DMS 273 (cell line): Measurements from ENCODE around the gene EIF4E.
"Not testable (repeated sequence)": the region's sequence is repeated elsewhere in the genome, so short reads cannot be mapped to it uniquely, and the experiment has no call there.

Experiments
- DNase-seq: peaks from one replicate; lab custom pipeline; 2025; ENCODE audit not compliant: unreplicated experiment; lab: John Stamatoyannopoulos, UW

EIF4E gene

GRCh38 chr4:98886382-98886781 is 42.6 kb downstream of the EIF4E start:
- not testable (repeated sequence) for DNase-seq

DNA sequence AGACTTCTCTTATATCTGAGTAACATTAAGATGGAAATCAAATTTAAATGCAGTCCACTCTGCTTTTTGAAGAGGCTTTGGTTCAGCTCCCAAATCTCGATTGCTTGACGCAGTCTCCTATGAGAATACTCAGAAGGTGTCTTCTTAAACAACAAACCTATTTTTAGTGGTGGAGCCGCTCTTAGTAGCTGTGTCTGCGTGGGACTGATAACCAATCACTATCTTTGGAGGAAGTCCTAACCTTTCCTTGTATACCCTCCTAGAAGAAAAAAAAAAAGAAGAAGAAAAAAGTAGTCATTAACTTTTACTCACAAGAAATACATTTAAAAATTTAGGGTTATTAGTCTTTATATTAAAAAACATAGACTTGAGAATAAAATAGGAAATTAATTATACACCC is 48.0 kb downstream of the EIF4E start:
- not testable (repeated sequence) for DNase-seq

- no peak for DNase-seq
Observed at GRCh38 chr4:98879515-98879914, 49.4 kb downstream of the EIF4E start.

- DNase-seq, result no peak
Observed at GRCh38 chr4:98873059-98873458, 55.9 kb downstream of the EIF4E start.

DNA sequence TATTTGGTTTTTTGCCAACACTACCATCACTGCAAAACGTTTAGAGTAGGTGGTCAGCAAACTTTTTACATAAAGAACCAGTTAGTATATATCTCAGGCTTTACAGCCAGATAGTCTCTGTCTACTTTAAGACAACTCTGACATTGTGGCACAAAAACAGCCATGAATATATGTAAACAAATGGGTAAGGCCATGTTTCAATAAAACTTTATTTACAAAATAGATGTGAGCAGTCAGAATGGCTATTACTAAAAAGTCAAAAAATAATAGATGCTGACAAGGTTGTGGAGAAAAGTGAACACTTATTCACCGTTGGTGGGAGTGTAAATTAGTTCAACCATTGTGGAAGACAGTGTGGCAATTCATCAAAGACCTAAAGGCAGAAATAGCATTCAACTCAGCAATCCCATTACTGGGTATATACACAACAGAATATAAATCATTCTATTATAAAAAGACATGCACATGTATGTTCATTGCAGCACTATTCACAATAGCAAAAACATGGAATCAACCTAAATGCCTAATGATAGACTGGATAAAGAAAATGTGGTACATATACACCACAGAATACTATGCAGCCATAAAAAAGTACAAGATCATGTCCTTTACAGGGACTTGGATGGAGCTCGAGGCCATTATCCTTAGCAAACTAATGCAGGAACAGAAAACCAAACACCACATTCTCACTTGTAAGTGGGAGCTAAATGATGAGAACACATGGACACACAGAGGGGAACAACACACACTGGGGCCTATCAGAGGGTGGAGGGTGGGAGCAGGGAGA is 56.6 kb downstream of the EIF4E start:
- DNase-seq, result not testable (repeated sequence)

DNA sequence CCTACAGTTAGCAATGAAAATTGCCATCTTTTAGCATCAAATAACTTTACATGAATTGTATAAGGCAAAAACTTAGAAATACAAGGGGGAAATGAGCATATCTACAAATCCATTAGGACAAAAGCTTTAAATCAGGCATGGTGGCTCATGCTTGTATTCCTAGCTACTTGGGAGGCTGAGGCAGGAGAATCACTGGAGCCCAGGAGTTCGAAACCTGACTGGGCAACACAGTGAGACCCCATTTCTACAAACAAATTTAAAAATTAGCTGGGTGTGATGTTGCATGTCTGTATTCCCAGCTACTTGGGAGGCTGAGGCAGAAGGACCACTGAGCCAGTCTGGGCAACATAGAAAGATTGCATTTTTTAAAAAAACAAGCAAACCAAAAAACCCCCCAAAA is 61.3 kb downstream of the EIF4E start:
- DNase-seq, result no peak

- no peak for DNase-seq
Observed at GRCh38 chr4:98865059-98865458, 63.9 kb downstream of the EIF4E start.

- DNase-seq, result no peak
Observed at GRCh38 chr4:98864560-98864959, 64.4 kb downstream of the EIF4E start.

DNA sequence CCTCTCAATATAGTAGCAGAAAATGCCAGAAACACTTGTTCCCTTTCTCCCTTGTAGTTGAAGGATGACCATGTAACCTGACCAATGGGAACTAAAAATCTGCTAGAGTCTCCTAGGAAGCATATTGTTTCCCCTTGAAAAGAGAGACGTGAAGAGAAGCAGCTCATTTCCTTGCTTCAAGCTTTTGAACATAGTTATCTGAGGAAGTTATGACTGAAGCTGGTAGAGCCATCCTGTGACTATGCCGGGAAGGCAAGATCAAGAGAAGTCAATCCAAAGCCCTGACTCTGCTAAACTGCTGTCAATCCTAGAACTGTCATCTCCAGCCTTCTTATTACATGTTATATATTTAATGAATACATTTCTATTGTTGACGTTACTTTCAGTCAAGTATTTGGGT is 66.6 kb downstream of the EIF4E start:
- no peak for DNase-seq

DNA sequence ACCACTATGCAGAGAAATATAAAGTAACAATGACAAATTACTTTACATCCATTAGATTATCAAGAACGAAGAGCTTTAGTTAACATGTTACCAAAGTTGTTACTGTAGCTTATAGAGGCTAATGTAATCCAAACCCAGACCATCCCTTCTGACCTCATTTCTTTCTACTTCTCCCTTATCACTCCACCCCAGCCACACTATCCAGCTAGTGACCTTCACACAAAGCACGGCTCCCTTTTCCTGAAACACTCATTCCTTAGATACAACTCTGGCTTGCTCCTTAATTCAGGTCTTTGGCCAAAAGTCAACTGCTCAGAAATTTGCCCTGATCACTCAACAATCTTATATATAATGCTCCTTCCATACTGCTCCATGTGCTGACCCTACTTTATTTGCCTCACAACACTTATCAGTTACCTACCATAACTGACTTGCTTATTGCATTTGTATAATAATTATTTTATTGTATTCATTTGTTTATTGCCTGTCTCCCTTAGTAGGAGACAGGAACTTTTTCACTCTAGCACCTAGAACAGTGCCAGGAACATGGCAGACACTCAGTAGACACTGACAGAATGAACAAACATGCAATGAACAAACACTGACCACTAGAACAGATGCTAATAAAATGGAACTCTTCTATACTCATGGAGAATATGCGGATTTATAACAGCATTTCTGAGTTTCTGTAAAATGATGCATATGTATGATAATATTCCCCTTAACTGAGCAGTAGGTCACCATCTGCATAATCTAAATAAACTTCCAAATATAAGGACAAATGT is 67.6 kb downstream of the EIF4E start:
- DNase-seq, result no peak

DNA sequence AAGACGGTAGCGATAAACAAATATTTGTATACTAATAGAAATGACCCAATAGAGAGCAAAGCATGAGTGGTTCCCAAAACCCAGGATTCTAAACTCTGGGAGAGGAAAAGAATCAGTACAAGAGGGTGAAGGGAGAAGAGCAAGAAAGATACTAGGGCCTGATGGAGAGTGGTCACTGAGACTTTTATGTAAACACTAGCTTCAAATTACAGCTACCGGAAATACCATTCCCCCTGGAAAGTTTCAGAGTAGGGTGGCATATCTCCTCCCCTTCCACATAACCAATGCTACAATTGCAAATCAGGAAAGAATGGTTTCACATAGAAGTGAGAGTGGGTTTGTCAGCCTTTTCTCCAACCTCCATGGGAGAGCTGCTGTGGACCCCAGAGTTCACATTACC is 77.1 kb downstream of the EIF4E start:
- peak; percentile 2 for DNase-seq

DNA sequence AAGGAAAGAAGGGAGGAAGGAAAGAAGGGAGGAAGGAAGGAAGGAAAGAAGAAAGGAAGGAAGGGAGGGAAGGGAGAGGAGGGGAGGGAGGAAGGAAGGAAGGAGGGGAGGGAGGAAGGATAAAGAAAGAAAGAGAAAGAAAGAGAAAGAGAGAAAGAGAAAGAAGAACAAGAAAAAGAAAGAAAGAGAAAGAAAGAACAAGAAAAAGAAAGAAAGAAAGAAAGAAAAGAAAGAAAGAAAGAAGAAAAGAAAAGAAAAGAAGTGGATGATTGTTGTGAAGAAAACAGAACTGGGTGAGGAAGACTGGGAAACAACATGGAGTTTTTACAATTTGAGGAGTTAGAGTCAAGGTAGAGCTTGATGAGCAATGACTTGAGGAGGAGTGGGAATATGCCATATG is 78.0 kb downstream of the EIF4E start:
- no peak for DNase-seq

DNA sequence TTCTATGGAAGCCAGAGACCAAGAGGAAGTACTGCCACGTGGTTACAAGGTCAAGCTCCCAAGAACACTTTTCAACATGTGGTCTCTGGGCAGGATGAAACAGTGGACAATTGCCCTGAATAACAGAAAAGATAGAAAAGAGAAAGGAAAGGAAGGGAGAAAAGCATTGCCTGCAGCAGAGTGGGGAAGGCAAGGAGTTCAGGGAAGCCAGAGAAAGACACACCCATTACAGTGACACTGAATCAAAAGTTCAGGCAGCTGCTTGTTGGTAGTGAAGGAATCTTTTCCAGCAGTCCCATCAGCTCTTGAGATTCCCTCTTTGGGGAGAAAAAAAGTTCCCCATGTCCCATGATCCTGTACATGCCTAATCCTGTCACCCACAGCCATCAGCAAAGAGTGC is 80.5 kb downstream of the EIF4E start:
- DNase-seq, result no peak

- no peak for DNase-seq
Observed at GRCh38 chr4:98845960-98846359, 83.0 kb downstream of the EIF4E start.

- DNase-seq, result not testable (repeated sequence)
Observed at GRCh38 chr4:98842917-98843316, 86.0 kb downstream of the EIF4E start.

DNA sequence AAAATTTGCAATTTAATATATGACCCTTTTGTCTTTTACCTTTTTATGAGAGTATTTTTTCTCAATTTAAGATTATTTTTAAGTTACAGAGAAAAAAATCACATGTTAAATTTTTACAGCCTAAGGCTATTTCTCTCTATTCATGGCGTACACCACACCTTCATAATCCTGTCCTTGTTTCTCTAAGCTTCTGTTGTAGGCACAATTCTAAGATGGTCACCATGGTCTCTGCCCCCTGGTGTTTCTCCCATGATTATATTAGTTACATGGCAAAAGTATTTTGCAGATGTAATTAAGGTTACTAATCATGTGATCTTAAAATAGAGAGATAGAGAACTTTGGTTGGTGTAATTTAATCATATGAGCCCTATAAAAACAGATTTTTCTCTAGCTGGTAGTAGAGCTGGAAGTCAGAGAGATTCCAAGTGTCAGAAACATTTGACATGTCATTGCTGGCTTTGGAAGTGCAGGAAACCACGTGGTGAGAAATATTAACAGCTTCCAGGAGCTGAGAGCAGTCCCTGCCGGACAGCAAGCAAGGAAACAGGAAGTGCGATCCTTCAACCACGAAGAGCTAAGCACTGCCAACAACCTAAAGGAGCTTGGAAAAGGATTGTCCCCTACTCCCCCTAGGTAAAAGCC is 89.8 kb downstream of the EIF4E start:
- no peak for DNase-seq

DNA sequence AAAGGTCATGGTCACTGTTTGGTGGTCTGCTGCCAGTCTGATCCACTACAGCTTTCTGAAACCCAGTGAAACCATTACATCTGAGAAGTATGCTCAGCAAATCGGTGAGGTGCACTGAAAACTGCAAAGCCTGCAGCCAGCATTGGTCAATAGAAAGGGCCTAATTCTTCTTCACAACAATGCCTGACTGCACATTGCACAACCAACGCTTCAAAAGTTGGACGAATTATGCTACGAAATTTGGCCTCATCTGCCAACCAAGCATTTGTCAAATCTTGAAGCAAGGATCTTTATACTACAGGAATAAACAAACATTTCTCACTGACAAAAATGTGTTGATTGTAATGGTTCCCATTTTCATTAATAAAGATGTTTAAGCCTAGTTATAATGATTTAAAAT is 90.4 kb downstream of the EIF4E start:
- no peak for DNase-seq

DNA sequence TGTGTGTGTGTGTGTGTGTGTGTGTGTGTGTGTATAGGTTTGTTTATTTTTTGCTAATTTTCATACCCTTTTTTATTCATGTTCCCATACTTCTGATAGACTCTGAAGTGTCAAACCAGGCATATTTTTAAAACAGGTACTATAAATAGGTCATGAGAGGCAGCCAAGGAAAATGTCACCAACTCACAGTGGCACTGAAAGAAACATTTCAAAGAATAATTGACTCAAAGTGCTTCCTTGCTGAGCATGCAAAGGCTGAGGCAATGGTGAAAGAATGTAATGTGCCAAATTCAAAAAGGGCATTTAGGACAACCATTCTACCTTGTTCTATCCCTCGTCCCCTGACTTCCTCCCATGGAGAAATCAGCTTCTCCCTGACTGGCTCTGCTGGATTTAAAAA is 95.5 kb downstream of the EIF4E start:
- no peak for DNase-seq

DNA sequence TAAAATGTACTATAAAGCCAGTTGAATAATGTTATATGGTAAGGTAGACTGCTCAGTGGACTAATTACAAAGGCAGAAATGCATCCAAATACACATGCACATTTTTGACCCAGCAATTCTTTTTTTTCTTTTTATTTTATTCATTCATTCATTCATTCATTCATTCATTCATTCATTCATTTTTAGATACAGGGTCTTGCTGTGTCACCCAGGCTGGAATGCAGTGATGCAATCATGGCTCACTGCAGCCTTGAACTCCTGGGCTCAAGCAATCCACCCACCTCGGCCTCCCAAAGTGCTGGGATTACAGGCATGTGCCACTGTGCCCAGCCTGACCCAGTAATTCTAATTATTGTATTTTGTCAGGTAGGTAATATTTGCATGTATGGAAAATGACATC is 97.9 kb downstream of the EIF4E start:
- not testable (repeated sequence) for DNase-seq
